IPS-18c (cell line): ENCODE data around the gene SLX9.

Experiments used
- H3K4me3 ChIP-seq: 2 replicates; pipeline ENCODE4 v1.7.0; 2013; ENCODE audit warnings: low read depth, mild to moderate bottlenecking, low read length, moderate library complexity; ENCODE audit not compliant: insufficient read depth
- H3K9me3 ChIP-seq: one replicate; pipeline ENCODE4 v1.6.1; 2013; ENCODE audit warnings: mild to moderate bottlenecking, low read length, moderate library complexity; ENCODE audit not compliant: control insufficient read depth, insufficient read depth

Gene SLX9

DNA sequence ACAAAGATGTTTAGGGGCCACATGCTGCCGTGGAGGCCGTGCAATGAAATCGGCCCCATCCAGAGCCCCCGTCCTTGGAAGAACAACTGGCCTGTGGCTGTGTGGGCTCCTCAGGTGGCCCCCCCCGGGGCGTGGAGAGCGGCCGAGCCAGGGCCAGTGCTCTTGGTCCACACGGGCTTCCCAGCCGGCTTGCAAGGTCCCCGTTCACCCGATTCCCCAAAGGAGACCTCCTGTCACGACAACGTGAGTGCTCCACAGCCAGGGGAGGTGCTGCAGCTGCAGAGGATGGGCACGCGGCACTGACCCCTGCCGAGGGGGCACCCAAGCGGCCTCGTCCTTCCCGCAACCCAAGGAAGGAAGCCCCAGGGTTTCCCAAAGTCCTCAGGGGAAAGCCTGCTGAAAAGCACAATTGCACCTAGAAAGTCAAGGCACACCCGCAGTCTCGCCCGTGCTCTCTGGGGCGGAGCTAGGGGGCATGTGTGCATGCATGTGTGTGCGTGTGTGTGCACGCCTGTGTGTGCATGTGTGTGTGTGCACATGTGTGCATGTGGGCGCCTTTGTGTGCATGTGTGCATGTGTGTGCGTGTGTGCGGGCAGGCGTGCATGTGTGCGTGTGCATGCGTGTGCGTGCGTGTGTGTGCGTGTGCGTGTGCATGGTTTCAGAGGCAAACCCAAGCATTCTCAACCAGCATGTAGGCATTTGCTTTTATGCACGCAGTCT is 48.2 kb downstream of the SLX9 start:
- no peak overlapping the region for H3K4me3 ChIP-seq

DNA sequence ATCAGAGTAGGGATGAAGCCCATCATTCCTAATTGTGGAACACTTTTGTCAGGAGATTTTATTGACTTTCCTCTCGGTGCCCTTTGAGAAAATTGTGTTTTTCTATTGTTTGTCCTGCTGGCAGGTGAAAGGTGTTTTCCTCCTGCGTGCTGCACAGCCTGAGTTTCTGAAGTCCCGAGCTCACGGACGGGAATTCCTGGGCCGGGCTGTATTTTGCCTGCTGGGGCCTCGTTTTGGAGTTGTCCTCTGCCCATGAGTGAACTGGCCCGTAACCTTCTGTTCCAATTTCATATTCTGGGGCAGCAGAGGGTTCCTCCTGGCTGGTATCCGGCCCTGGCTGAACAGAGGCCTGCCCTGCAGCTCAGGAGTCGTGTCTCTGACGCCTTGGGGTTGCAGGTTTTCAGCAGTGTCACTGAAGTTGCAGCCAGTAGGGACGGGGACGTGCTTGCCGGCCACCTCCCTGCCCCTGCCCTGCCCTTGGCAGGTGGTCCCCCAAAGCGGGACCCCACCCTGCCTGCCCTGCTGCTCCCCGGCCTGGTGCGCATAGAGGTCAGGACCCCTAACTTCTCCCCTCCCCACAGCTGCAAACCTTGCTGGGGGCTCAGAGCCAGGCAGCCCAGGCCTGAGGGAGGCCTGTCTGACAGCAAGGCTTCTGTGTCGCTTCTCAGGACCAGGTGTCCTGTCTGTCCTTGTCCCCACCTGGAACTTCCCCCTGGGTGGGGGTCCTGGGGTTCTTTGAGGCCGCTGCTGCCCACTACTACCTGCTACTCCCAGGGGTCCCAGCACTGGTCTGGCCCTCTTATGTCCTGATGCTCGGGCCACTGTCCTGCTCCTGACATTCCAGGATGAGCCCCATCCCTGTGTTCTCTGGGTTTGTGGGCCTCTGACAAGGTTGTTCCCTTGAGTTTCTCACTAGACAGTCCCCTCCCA is 49.0 kb downstream of the SLX9 start:
- no peaks in the 10 kb centered on the region for H3K9me3 ChIP-seq
- no peak overlapping the region for H3K4me3 ChIP-seq

More for the DNA sequence above, 48.2 kb downstream of the SLX9 start:
- H3K9me3 ChIP-seq = no peaks in the 10 kb centered on the region

DNA sequence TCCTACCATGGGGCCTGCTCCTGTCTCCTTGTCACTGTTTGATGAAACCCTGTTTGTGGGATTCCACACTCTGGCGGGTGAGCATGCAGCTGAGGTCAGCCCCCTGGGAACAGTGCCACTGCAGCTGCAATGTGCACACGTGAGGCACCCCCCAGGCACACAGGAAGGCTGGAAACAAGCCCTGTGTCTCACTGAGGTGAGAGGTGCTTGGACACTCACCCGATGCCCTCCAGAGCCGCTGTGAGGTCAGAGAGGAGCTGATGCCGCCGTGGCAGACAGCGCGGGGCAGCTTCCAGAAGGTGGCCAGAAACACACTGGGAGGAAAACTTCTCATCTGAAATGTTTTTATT is 49.7 kb downstream of the SLX9 start:
- no peak overlapping the region for H3K4me3 ChIP-seq
- H3K9me3 ChIP-seq = no peaks in the 10 kb centered on the region

DNA sequence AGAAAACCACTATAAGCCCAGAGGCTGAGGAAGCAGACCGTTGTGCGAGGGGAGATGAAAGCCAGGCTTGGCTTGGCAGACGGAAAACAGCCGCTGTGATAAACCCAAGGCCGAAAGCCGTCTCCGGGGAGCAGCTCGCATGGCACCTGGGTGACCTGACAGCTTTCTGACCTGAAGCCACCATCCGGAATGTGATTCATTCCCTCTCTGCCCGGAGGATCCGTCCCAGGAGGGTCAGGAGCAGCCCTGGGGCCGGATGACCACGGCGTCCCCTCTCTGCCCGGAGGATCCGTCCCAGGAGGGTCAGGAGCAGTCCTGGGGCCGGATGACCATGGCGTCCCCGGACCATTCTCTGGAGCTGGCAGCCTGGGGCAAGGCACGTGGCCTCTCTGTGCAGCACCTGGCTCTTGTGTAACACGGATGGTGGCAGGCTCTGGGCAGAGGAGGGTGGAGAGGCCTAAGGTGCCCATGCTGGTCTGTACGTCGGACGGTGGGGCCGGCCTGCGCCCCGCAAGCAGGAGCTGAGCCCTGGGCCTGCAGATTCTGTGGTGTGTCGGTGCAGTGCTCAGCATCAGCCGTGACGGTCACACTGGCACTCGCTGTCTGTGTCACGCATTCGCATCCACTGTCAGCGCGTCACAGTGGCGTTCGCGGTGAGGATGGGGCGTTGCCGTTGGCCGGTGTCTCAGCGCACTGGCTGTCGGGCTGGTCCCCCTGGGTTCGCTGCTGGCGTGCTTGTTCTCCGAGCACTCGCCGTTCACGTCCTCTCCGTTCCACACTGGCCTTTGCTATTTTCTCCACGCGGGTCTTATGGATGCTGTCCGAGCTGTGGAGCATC is 50.3 kb downstream of the SLX9 start:
- Histone ChIP-seq H3K9me3 (no peaks in the 10 kb centered on the region), H3K4me3 (no peak overlapping the region)

DNA sequence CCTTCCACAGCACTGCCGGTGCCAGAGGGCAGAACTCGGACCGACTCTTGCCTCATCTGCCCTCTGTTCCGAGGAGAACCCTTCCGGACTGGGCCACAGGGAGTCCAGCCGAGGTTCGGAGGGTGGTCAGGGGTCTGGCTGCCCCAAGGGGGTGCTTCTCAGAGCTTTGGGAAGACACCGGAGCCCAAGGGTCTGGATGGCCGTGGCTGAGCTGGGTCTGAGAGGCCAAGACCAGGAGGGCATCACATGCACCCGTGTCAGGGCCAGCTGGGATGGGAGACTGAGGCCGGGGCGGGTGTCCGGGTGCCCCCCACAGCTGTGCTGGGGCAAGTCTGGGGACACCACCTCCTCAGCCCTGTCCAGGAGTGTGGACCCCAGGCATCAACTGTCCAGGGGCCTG is 51.1 kb downstream of the SLX9 start:
- no peak overlapping the region for H3K4me3 ChIP-seq
- no peaks in the 10 kb centered on the region for H3K9me3 ChIP-seq

DNA sequence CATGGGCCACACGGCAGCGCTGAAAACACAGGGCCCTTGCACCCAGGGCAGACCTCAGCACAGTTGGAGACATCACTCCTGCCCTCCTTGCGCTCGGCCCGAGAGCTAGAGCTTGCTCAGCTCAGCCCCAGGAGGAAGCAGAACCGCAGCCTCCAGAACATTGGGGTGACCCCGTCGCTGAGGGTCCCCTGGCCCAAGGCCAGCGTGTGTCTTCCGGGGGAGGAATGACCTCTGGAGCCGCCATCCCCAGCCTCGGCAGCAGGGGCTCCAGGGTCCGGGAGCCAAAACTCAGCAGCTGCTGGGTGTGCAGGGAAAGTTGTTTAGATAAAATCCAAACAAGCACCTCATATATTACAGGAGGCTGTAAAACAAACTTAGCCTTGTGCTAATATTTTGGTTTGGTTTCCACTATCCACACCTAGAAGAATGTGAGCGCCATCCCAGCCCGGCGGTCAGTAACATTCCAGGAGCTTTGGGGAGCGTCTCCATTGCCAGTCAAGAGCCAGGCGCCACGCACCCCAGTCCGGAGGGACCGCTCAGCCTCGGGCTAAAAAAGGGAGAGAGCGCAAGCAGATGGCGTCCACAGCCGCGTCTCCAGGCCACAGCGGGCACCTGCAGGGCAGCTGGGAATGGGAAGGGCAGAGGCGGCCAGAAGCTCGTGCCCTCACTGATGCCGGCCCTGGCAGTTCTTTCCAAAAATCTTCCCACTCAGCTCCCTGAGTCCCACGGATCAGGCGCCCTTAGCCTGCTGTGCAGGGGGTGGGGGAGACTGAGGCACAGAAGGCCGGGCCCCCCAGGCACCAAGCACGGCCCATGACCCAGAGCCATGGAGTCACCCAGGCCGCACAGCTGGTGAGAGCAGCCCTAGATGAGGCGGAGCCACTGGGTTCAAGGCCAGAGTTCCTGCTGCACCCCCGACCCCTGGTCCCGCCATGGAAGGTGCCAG is 52.0 kb downstream of the SLX9 start:
- no peaks in the 10 kb centered on the region for H3K9me3 ChIP-seq
- no peak overlapping the region for H3K4me3 ChIP-seq

DNA sequence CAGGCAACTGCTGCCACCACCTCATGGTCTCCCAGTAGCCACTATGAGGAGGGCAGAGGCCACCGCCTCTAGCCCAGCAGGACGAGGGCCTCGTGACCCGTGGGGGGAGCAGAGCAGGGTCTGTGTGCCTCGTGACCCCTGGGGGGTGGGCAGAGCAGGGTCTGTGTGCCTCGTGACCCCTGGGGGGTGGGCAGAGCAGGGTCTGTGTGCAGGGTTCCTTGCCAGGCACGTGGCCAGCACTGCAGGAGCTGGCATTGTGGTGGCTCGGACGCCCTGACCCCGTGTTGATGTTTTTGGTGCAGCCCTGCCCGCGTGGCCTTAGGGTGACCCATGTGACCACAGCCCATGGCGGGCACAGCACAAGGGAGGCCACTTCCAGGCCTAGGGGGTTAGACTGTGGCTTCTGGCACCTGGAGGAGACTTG is 52.8 kb downstream of the SLX9 start:
- H3K9me3 ChIP-seq = no peaks in the 10 kb centered on the region
- H3K4me3 ChIP-seq = no peak overlapping the region

DNA sequence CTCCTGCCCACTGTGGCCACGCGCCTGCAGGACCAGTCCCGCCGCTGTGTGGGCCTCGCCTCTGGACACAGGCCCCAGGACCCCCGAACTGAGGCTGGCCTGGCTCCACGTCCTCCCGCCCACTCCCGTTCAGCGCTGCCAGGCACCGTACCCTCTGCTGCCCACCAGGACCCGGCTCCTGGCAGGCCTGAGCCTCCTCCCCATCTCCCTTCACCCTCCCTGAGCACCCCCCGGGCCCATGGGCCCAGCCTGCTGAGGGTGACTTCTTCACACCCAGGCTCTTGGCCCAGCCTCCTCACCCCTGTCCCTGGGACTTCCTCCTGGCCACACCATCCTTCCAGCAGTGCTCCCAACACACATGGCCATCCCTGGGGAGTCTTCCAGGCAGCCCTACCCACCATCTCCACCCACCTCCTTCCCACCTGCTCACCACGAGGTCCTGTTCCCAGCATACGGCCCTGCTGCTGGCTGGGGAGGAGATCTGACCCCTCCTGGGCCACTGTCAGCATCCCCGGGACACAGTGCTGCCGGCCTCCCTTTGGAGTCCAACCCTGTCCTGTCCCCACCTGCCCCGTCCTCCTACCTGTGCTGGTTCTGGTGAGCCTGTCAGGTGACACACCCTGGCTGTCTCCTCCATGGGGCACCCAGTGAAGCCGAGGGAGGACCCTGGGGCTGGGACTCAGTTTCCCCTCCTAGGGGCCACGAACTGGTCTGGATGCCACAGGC is 53.7 kb downstream of the SLX9 start:
- Histone ChIP-seq H3K4me3 (no peak overlapping the region), H3K9me3 (no peaks in the 10 kb centered on the region)

DNA sequence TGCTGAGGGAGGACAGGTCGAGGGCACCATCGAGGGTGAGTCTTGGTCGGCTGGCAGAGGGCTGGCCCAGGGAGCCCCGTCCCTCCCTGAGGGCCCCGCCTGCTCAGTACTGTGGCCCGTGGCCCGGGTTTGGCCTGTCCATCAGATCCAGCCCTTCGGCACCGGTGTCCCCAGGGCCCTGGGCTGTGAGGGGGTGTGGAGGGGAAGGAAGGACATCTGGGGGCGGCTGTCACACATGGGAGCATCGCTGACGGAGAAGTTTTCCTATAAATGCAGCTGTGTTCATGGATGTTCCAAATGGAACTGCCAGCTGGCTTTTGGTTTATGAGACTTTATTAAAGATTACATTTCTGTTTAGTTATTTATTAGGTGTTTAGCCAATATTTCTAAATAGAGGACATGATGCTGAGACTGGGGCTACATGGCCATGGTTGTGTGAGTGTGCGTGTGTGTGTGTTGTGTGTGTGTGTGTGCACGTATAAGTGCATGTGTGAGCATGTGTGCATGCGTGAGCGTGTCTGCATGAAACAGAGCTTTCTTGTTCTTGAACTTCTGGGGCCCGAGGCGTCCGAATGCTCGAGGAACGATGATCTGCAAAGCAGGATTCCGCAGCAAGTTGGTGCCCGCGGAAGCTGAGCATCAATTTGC is 54.3 kb downstream of the SLX9 start:
- H3K4me3 ChIP-seq = no peak overlapping the region
- no peaks in the 10 kb centered on the region for H3K9me3 ChIP-seq

DNA sequence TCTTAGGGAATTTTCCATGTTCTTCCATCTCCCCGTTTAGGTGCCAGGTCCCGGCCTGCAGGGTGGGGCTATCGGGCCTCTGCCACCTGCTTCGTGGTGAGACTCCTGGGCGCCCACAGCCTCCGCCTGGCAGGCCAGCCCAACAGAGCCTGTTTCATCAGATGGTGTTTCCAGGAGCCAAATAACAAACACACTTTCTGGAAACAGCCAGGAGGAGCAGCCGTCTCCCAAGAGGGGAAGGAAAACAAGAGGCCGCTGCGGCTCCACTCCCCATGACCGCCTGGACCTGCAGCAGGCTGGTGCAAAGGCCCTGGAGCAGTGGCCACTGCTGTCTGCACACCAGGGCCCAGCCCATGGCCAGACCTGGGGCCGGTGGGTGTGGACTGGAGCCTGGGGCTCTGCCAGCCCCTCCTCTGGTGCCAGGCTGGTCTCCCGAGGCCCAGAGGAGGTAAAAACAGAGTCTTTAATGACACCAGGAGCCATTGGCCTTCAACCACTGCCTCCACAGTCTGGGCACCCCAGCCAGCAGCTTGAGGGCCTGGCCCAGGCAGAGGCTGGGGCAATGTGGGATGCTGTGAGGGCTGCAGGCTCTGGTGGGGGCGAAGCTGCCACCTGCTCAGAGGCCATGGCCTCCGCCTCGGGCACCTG is 55.0 kb downstream of the SLX9 start:
- Histone ChIP-seq H3K4me3 (no peak overlapping the region), H3K9me3 (no peaks in the 10 kb centered on the region)

DNA sequence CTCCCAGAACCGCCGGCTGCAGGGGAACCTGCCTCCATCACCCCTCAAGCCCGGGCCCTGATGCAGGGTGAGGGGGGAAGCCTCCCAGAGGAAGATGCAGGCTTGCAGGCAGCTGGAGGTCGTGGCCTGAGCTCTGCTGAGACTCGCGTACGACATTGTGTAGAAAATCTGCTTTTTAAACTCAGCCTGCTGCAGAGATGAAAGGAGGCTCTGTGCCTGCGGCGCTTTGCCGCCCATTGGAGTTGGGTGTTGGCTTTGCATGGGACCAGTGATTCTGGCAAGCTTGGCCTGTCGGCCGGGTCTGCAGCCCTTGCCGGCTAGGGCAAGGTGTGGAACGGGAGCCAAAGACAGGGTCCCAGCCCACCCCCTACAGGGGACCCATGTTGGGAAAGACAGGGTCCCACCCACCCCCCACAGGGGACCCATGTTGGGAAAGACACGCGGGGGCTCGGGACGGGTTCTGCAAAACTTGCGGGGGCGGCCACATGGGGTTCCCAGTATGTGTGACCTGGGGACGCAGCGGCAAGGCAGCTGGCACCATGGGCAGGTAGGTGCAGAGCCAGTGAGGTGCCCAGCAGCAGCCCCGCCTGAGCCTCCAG is 55.6 kb downstream of the SLX9 start:
- no peaks in the 10 kb centered on the region for H3K9me3 ChIP-seq
- H3K4me3 ChIP-seq = no peak overlapping the region

DNA sequence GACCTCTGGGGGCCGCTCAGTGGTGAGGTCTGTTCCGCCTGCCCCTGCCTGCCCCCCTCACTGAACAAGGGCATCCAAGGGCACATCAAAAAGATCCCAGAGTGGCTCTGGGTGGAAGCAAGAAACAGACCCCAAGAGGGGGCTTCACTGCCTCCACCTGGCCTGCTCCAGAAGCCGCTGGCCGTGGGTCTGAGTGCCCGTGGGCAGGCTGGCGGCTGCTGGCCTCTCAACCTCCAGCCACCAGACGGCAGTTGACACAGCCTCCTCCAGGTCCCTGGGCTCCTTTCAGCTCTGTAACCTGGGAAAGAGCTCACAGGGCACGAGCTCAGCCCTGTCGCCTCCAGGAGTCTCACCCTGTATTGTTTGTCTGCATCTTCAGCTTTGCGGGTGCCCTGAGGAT is 56.3 kb downstream of the SLX9 start:
- Histone ChIP-seq H3K4me3 (no peak overlapping the region), H3K9me3 (no peaks in the 10 kb centered on the region)

DNA sequence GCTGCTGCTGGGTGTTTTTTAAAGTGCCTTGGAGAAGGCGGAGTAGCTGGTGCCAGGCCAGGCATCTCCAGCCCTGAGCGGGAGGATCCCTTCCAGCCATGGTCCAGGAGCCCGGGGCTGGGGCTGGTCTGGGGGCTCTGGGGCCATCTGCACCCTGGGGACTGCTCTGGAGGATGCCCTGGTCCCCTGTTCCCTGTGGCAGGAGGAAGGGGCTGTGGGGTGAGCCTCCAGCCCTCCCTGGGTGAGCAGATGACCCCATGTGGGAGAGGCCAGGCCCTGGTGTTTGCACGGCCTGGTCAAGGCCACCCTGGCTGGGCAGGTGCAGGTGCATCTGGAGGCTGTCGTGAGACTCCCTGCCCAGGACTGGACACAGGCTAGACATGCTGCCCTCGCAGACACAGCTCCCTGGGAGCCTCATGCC is 56.7 kb downstream of the SLX9 start:
- H3K4me3 ChIP-seq = no peak overlapping the region
- no peaks in the 10 kb centered on the region for H3K9me3 ChIP-seq

DNA sequence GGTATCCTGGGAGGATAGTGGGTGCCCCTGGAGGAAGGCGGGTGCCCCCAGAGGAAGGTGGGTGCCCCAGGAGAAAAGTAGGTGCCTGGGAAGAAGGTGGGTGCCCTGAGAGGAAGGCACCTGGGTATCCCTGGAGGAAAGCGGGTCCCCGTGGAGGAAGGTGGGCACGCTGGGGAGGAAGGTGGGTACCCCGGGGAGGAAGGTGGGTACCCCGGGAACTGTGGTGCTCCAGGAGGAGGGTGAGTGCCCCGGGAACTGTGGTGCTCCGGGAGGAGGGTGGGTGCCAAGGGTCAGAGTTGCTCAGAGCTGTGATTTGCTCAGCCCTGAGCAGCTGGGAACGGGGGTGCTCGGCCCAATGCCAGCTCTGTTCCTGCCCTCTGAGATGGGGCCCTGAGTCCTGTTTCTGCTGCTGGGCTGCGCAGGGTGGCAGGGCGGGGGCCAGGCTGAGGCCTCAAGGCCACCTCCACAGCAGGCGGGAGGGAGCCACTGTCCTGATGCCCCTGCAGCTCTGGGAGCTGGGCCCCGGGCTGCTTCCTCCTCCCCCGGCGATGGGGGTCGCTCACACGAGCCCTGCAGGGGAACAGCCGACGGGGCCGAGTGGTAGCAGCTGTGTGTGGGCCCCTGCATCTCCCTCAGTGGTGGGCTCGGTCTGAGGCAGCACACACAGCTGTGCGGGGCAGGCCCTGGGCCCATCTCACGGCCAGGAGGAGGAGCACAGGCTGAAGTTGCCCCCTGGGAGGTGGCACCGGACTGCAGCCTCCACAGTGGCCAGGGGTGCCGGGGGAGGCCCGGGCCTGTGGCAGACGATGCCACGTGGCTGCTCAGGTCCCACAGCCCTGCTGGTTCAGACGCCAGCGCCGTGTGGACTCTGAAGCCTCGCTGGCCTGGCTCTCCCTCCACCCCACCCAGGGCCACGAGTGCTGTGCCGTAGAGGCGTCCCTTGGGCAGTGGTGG is 57.4 kb downstream of the SLX9 start:
- Histone ChIP-seq H3K4me3 (no peak overlapping the region), H3K9me3 (no peaks in the 10 kb centered on the region)
